NCI-H2081 (cell line): ENCODE results near the gene MEIS2.
A peak's percentile ranks its signal among the peaks of the same experiment; 100 is the strongest.

Experiments used
- DNase-seq, 2 experiments: peaks; one replicate each; lab custom pipeline; 2025; lab: John Stamatoyannopoulos, UW

The MEIS2 gene

DNA sequence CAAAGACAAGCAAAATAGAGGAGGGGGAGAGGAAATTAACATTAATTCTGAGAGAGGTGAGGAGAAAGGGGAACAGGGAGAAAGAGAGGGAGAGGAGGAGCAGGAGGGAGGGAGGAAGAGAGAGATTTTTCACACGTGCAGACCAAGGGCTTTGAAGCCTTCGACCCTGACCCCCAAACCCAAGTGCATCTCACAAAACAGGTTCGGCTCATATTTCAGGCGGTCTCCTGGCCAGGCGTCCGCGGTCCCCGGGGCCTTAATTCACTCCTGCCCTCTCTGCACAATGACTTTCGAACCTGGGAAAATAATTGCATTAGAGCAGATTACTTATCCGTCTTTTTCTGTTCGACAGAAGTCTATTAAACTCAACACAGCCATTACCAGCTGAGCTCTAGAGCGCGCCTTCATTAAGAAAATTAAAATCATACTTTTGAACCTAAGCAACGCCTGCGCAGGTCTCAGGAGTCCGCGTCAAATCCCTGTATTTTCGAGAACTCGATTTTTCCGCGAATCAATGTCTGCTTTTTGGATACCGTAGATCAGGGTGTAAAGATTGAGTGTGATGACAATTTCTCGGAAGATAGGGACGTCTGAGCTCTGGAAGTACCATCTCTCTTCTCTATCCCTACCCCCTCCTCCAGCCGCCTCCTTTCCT is 220.7 kb downstream of the MEIS2 start:
- DNase-seq, result no peak

DNA sequence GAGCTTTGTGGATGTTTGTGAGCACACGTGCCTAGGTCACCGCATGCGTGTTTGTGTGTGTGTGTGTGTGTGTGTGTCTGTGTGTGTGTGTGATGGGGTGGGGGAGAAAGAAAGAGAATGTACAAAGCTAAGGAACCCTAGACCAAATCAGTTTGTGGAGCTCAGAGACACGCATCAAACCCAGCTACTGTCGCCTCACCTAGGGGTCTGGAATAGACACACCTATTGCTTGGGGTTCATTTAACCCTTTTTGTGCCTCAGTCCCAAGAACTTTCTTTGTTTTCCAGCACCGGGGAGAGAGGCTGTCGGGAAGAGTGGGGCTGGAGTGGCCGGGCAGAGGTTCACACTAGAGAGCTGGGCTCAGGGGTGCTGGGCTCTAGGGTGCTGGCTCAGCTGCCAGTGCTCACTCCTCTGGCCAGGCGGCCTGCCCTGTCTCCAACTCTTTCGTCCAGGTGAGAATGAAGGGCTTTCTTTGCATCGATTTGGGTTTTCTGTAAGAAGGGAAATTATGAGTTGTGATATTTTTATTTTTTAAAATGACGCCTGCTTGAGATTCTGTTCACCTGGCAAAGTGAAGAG is 221.6 kb downstream of the MEIS2 start:
- no peak for DNase-seq

DNA sequence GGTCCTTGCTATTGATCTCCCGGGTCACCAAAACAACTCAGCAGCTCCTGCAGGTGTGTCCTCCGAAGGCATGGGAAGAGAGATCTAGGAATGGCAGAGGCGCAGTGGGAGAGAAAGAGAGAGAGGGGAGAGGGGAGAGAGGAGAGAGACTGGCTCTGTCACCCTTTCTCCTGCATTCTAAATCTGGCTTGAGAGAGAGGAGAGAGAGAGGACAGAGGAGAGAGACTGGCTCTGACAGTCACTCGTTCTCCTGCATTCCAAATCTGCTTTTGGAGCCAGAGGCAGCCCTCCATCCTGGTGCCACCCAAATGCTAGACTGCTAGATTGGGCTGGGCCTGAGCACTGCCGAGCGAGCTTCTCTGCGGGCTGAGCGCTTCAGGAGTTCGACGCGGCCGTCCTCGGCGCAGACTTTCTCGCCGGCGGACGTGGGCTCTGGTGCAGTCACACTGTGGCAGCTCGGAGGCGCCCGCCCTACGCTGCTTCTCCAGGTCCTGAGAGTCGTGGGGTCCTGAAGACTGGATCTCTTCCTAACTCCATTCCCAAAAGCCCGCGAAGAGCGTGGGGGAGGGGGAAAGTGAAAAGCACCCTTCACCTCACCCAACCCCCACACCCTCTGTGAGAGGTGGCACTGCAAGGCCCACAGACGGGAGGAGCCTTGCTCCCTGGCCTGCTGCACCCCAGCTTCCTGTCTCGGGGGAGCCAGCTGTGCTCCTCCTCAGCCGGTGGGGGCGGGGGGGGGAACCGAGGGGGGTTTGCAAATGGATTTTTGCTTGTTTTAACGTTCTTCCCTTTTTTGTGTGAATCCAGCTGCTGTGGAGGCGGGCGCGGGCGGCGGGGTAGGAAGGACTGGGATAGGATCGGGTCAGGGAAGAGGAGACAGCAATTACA is 222.3 kb downstream of the MEIS2 start:
- DNase-seq, result no peak

DNA sequence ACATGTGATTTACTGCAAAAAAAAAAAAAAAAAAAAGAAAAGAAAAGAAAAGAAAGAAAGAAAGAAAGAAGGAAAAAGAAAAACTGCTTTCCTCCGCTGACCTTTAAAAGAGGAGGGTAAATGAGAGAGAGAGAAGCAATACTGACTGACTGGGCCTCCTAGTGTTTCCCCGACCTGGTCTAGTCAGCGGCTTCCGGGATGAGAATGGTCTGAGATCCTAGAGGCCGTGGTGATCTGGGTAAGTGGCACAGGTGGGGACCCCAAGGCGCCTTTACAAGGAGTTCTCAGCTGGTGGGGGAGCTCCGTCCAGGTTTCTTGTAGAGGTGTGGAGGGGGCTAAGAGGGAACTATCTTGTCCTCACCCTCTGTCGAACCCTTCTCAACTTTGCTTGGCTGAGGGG is 223.1 kb downstream of the MEIS2 start:
- DNase-seq, result no peak

DNA sequence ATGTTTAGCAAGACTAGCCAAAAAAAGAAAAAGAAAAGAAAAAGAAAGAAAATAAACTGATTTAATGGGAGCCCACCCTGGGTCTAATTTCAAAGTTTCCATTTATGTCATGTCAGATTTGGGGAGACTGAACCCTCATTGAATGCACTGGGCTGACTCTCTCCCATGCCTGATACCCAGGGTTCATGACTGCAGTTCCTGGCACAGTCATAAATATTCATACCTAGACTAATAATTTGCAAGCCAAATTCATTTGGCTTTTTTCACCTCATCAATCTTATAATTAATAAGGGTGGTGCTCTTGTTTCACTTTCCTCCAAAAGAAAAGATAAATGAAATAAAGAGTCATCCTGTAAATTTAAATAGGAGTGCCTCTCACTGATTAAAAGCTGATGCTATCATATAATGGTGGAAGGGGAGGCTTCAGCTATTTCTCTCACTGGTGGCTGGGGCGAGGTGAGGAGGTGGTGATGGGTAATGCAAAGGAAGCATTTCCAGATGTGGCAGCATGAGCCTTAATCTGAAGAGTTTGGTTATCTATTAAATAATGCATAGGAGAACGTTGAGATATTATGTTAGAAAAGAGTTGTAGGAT is 224.5 kb downstream of the MEIS2 start:
- no peak for DNase-seq

DNA sequence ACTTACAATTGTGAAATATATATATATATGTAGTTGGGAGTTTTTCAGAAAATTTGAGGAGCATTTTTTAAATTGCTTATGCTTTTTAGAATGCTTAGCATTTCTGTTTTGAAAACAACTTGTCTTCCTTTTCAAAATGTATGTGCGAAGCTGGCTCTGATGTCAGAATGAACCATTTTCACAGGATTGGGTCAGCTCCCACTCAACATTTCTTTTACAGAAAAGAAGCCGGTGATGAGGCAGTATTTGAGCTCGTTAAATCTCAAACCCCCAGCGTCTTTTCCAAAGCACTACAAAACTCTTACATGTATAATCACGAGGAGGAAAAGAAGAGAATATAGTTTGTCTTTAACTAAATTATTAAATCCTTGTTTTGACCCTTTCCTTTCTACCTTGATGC is 225.4 kb downstream of the MEIS2 start:
- no peak for DNase-seq

DNA sequence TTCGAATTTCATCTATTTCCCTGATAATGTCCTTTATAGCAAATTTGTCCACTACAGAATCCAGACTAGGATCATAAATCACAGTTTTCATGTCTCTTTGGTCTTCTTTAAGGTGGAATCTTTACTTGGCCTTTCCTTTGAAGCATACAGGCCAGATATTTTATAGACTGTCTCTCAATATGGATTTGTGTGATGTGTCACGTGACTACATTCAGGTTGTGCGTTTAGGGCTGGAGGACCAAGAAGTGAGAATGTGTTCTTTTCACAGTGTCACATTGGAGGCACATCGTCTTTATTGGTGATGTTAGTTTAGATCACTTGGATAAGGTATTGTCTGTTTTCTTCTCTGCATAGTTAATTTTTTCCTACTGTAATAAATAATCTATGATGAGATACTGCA is 232.9 kb downstream of the MEIS2 start:
- DNase-seq, result no peak

DNA sequence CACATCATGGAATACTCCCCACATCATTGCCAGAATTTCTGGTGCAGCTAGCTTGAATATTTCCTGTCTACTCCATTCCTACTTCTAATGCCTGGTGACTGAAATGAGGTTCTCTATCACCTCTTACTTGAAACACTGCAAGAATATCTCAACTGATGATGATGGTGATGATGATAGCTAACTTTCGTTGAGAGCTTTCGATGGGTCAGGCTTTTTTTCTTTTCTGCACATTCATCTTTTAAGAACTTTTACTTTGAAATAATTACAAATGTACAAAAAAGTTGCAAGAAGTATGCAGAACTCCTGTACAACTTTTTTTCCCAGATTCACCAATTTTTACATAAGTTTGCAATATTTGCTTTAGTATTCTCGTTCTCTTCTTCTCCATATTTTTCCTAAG is 233.5 kb downstream of the MEIS2 start:
- DNase-seq, result no peak

DNA sequence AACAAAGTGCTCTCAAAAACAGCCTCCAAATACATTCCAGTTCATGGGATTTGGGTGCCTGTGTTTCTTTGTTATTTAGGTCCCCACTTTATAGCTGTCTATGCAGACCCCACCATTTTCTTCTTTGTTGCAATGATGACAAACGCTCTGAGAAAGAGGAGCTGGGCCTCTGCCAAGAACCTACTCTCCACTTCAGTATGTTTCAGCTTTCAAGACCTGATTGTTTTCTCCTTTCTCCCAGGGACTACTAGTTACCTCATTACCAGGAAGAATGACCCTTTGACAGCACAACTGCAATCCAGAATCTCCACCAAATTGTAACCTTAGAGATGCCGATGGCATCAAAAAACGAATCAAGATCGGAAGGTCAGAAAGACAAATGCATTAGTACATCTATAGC is 236.8 kb downstream of the MEIS2 start:
- DNase-seq, result peak in 1 of 2 experiments; percentile 29

DNA sequence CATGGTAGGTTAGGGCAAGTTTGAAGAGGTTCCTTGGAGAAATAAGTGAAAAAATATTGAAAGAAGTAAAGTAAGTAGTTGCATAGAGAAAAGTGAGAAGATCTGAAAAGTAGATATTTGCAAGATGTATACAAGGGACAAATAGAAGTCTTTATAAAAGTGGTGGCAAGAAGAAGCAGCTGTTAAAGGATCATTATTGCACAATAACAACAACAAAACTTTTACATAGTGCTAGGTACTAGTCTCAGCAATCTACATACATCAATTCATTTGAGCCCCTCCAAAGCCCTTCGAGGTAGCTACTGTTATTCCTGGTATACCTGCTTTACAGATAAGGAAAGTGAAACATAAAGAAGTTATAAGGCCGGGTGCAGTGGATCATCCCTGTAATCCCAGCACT is 239.6 kb downstream of the MEIS2 start:
- DNase-seq, result no peak

DNA sequence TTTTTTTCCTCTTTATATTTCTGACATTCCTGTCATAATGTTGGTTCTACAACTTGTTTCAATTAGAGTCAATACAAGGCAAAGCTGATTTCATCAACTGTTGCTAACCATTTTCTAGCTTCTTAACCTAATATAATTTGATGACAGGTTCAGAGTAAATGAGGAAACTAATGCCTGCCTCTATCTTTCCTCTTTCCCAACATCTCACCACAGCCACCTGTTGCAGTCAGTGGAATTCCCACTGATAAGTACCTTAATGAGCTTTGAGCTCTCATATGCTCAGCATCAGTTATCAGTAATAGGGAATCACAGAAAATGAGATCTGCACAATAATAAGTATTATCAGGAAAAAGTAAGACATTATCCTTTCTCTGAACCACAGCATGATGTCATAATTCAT is 241.9 kb downstream of the MEIS2 start:
- DNase-seq, result no peak

DNA sequence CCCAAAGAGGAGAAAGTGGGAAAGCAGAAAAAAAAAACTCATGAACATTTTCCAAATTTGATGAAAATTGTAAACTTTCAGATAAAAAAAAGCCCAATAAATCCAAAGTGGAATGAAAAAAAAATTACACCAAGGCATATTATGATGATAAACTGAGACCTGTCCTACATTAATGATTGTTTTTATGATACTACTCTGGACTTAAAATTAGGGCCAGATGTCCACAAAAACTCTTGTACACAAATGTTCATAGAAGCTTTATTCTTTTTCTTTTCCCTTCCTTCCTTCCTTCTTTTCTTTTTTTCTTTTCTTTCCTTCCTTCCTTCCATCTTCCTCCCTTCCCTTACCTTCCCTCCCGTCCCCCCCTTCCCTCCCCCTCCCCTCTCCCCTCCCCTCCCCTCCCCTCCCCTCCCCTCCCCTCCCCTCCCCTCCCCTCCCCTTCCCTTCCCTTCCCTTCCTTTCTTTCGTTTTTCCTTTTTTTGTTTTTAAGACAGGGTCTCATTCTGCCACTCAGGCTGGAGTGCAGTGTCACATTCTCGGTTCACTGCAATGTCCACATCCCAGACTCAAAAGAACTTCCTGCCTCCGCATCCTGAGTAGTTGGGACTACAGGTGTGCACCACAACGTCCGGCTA is 243.9 kb downstream of the MEIS2 start:
- DNase-seq, result no peak

DNA sequence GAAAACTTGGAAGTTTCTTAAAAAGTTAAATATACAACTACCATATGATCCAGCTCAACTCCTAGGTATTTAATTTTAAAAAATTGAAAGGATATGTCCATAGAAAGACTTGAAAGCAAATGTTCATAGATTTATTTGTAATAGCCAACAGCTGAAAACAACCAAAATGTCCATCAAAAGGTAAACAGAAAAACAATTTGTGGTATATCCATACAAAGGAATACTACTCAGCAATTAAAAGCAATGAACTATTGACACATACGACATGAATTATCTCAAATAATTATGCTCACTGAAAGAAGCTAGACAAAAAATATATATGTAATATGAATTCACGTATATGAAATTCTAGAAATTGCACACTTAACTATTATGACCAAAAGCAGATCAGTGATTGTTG is 249.5 kb downstream of the MEIS2 start:
- no peak for DNase-seq

DNA sequence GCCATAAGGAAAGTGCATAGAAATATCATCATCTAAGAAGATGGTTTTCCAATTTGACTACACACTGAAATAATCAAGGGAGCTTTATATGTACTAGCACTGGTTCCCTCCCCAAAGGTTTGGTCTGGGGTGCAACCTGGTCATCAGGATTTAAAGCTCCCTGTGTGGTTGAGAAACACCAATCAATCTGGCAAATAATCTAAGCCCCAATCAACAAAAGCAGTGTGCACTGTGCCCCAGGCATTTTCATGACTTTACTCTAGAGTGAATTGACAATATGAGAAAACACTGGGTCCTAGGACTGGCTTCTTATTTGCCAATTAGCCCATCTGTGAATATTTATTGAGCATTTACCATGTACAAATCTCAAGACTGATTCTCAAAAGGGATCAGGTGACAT is 255.1 kb downstream of the MEIS2 start:
- DNase-seq, result peak in 1 of 2 experiments; percentile 34

DNA sequence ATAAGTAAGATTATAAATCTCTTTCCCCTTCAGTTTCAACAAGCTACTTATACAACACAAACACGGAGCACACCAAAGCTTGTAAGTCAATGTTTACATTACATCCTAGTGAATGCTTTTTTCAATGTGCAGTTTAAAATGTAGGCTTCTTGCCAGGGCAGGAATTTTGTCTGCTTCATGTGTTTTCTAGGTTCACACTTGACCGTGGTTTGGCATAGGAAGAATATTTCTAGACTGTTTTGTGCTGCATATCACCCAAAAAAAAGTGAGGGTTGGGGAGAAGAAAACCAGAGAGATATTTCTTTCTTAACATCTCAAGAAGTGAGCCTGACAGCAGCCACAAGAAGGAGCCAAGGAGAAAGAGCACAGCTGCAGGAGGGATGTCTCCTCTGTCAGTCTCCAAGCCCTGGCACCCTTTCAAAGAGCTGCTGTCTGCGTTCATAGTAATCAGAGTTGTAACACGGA is 255.8 kb downstream of the MEIS2 start:
- DNase-seq, result peak; percentile 67 to 91

DNA sequence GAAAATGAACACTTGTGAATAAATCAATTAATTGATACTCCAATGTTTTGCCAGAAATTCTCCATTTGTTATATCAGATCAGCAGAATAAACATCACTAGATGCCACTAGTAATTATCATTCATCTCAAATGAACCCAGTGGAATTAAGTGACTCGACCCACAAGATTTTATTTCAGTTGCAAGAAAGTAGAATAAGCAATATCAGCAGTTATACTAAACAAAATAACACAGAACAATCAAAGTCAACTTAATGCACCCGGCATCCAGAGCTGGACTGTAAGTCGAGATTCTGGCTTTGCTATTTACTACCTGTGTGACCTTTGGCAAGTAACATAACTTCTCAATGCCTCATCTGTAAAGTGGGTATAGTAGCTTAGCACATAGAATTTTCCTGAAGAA is 256.5 kb downstream of the MEIS2 start:
- no peak for DNase-seq

DNA sequence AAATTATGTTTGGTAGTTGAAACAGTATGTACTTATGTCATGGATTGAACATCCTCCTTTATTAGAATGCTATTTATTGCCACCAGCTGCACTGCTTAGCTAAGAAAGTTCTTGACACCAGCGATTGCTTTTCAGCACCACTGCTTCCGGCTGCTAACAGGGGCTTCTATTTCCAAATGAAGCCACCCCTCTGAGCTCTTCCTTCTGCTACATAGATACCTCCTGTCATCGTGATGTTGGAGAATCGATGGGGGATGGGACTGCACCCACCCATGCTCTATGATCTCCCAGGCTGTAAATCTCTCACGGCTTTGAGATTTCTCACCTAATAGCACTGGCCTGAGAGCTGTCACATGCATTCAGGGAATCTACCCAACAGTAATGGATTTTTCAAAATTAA is 259.2 kb downstream of the MEIS2 start:
- no peak for DNase-seq
